Measurements from ENCODE around the gene HIPK1. TPM values are rescaled to one million over a fixed set of nuclear protein-coding genes. Genes with fewer than 3 reads are reported as not detected.
A peak's percentile ranks its signal among the peaks of the same experiment; 100 is the strongest.
"Not testable (repeated sequence)": the region's sequence is repeated elsewhere in the genome, so short reads cannot be mapped to it uniquely, and the experiment has no call there.

HIPK1 gene
- total and polyA plus RNA-seq, 12 donors: 7.8 to 91.0 (median 61.2) TPM

DNA sequence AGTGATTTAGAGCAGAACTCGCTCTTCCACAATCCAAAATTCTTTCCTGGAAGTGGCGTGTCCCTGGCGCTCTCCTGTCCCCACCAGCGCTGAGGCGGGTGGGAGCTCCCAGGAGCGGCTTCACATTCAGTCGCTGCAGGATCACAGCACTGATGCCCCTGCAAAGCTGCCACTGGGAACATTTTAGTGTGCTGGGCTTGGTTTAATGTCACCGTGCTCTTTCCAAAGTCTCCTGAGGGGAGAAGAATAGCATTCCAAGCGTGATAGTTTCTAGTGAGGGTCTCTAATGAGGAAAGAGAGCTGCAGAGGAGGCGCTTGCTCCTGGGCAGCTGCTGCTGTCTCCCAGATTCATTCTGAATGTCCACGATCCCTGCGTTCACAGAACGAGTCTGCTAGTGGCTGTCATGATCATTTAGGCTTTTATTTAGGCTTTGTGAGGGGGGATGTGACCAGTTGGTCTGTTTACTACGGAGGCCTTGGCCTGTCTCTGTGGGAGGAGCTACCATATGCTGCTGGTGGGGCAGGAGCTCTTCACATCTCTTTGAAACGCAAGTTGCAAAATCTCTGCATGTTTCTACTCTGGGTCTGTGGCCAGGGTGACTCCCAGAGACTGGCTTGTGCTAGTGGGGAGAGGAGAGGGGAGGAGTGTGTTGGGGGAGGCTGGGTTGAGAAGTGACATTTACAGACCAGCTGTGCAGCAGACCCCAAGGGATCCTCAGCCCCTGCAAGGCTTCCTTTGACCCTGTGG, 73.5 kb downstream of the HIPK1 start:
- Histone ChIP-seq H3K36me3 (no peaks in the 10 kb centered on the region), H3K27ac (peak overlapping the region in 5 of 10 donors; percentile 1 to 51 (median 32))
- DNase-seq: no peak

DNA sequence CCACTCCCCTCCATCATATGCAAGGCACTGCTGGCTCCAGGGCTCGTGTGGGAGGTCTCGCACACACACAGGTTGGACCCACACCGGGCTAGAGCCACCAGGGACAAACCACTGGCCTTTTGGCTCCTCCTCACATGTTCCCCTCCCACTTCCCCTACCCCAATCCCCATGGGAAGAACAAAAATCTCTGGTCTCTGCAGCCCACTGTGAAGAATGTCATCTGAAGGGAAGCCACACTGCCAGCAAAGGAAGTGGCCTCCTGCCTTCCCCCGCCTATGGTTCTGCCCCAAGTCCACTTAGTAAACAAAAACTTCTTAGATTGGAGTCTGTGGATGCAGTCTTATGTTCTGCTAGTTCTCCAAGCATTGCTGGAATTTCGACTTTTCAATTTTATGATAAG, 74.3 kb downstream of the HIPK1 start:
- 32 to 49% methylated on average over 5 of the region's 5 CpGs for WGBS, 2 donors
- Histone ChIP-seq H3K4me1 (peaks cover 0 to 18% (median 15%) of the 10 kb centered on the region in 9 donors), H3K27me3 (peaks cover 0 to 9% (median 0%) of the 10 kb centered on the region in 7 donors), H3K4me3 (no peak overlapping the region), H3K27ac (peak overlapping the region in 4 of 10 donors; percentile 24 to 51 (median 33)), H3K36me3 (no peaks in the 10 kb centered on the region), H3K9me3 (no peaks in the 10 kb centered on the region)
- TF ChIP-seq, protein P1, sequence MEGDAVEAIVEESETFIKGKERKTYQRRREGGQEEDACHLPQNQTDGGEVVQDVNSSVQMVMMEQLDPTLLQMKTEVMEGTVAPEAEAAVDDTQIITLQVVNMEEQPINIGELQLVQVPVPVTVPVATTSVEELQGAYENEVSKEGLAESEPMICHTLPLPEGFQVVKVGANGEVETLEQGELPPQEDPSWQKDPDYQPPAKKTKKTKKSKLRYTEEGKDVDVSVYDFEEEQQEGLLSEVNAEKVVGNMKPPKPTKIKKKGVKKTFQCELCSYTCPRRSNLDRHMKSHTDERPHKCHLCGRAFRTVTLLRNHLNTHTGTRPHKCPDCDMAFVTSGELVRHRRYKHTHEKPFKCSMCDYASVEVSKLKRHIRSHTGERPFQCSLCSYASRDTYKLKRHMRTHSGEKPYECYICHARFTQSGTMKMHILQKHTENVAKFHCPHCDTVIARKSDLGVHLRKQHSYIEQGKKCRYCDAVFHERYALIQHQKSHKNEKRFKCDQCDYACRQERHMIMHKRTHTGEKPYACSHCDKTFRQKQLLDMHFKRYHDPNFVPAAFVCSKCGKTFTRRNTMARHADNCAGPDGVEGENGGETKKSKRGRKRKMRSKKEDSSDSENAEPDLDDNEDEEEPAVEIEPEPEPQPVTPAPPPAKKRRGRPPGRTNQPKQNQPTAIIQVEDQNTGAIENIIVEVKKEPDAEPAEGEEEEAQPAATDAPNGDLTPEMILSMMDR (IDR thresholded peaks at IDR 0.05): no peak
- peak in 1 of 2 donors; percentile 28 for DNase-seq
- ATAC-seq: peak in 7 of 8 donors; percentile 28 to 67 (median 38)
- intact Hi-C loops (cut with DNase I): no loop called here

More for the DNA sequence above, 73.5 kb downstream of the HIPK1 start:
- TF ChIP-seq, protein P1 (IDR thresholded peaks at IDR 0.05): no peak
- ATAC-seq: peak; percentile 44 to 83 (median 68)
- H3K27me3 ChIP-seq: peaks cover 0 to 9% (median 0%) of the 10 kb centered on the region in 7 donors
- 51 to 61% methylated on average over 15 of the region's 15 CpGs for WGBS, 2 donors
- H3K4me1 ChIP-seq: peaks cover 0 to 25% (median 15%) of the 10 kb centered on the region in 9 donors
- H3K4me3 ChIP-seq: peak overlapping the region in 3 of 10 donors; percentile 1 to 12 (median 12)
- intact Hi-C loops (cut with DNase I): no loop called here
- no peaks in the 10 kb centered on the region for H3K9me3 ChIP-seq

DNA sequence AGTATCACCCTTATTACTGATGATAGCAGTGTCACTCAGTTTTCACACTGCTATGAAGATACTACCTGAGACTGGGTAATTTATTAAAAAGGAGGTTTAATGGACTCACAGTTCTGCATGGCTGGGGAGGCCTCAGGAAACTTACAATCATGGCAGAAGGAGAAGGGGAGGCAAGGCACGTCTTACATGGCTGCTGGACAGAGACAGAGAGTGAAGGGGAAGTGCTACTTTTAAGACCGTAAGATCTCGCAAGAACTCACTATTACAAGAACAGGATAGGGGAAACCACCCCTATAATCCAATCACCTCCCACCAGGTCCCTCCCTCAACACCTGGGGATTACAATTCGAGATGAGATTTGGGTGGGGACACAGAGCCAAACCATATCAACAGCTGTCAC, 77.7 kb downstream of the HIPK1 start:
- H3K9me3 ChIP-seq; ATAC-seq; H3K36me3 ChIP-seq; H3K27me3 ChIP-seq; intact Hi-C loops (cut with DNase I); DNase-seq; H3K4me3 ChIP-seq; H3K27ac ChIP-seq: not testable (repeated sequence)
- H3K4me1 ChIP-seq: peaks cover 0 to 18% (median 15%) of the 10 kb centered on the region in 9 donors
- WGBS, 2 donors: 87 to 90% methylated on average over 4 of the region's 4 CpGs

DNA sequence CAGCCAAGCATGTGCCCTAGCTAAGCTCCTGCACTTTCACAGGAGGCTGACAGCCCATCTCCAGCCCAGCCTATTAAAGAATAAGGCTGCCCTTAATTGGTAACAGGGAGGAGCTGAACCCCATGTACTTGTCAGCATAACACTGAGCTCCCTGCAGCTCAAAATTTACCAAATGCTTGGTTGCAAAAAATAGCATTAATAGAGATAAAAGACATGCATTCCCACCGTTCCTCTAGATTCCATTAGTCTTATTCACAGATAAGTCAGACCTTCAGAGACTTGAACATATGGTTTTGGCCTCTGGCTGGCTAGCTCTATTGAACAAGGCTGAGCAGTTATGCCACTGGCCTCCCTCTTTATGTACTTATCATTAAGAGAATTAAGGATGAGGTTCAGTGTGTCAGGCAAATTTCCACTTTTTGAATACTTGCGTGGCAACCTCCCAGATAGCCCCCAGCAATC, 79.4 kb downstream of the HIPK1 start:
- WGBS, 2 donors: 63 to 65% methylated on average over 2 of the region's 2 CpGs
- intact Hi-C loops (cut with DNase I): no loop called here
- TF ChIP-seq, protein P1 (IDR thresholded peaks at IDR 0.05): no peak
- Histone ChIP-seq H3K36me3 (no peaks in the 10 kb centered on the region), H3K27me3 (peaks cover 0 to 9% (median 0%) of the 10 kb centered on the region in 7 donors), H3K4me3 (no peak overlapping the region), H3K9me3 (no peaks in the 10 kb centered on the region), H3K4me1 (peaks cover 0 to 9% (median 6%) of the 10 kb centered on the region in 9 donors), H3K27ac (no peak overlapping the region)
- DNase-seq (no peak), ATAC-seq (no peak)

DNA sequence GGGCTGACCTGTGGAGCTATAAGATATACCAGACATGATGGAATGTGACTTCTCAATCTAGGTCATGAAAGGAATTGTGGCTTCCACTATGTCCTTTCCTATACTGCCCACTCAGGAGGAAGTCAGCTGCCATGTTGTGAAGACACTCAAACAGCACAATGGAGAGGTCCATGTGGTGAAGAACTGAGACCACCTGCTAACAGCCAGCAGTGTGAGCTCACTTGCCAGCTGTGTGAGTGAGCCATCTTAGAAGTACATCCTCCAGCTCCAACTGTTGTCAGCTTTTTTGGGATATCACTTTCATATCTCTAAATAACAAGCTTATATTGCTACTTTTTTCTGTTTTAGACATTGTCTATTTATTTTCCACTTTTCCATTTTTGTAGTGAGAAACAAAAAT, 79.9 kb downstream of the HIPK1 start:
- peaks cover 0 to 4% (median under 1%) of the 10 kb centered on the region in 9 donors for H3K4me1 ChIP-seq
- no peak overlapping the region for H3K27ac ChIP-seq
- DNase-seq: no peak
- H3K36me3 ChIP-seq: no peaks in the 10 kb centered on the region
- peaks cover 0 to 12% (median 0%) of the 10 kb centered on the region in 7 donors for H3K27me3 ChIP-seq
- H3K4me3 ChIP-seq: no peak overlapping the region
- ATAC-seq: no peak
- intact Hi-C loops (cut with DNase I): no loop called here
- TF ChIP-seq, protein P1 (IDR thresholded peaks at IDR 0.05): no peak
- H3K9me3 ChIP-seq: no peaks in the 10 kb centered on the region
